Activated CD4-positive, alpha-beta T cell treated with anti-CD3 and anti-CD28 coated beads, Interleukin-2, amount 50 U/mL, for 16 hours (primary cell): ENCODE results near the gene TNFSF13B.
A peak's percentile ranks its signal among the peaks of the same experiment; 100 is the strongest.
"Not testable (repeated sequence)": the region's sequence is repeated elsewhere in the genome, so short reads cannot be mapped to it uniquely, and the experiment has no call there.

Experiments
- DNase-seq: peaks from one replicate; pipeline ENCODE4 v3.0.0-alpha.2; 2020

TNFSF13B gene, protein sequence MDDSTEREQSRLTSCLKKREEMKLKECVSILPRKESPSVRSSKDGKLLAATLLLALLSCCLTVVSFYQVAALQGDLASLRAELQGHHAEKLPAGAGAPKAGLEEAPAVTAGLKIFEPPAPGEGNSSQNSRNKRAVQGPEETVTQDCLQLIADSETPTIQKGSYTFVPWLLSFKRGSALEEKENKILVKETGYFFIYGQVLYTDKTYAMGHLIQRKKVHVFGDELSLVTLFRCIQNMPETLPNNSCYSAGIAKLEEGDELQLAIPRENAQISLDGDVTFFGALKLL

GRCh38 chr13:108269601-108270328 is at the start of gene TNFSF13B:
Gene TNFSF13B (plus strand): TSS chr13:108269718. CDS start chr13:108269896, 178 bp downstream.
- peak; percentile 57 for DNase-seq

GRCh38 chr13:108220041-108220440 is 49.5 kb upstream of the TNFSF13B start:
- peak; percentile 20 for DNase-seq

DNA sequence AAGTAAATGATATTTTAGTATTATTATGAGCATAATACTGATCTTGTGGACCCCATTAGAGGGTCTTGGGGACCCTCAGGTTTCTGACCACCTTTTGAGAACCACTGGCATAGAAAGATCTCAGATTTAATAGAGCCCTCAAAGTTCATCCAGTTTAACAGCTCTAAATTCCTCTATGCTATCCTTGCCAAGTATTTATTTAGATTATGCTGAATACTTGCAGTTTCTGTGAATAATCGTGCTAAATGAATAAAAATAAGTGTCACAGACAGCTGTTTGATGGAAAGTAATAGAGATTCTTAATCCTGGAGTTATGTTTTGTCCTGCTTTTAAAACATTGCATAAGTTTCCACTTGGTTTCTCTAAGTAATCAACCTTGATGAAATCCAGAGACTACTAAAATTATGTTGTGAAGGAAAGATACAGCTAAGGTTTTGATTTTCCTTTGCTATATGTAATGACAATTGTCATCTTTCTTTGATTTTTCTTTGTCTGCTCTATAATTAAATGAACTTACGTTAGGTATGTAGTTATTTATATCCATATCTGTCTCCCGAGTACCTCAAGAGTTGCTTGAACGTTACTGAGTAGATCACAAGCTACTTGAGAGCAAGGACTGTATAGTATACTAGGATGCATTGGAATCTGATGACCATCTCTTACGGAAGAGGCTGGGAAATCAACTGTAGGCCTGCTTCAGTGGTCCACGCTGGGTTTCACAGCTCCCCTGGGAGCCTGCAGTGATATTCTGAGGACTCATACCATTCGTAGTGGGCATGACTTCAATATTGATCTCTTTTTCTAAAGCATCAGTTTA is 45.6 kb upstream of the TNFSF13B start:
- no peak for DNase-seq

GRCh38 chr13:108225440-108225839 is 44.1 kb upstream of the TNFSF13B start:
- no peak for DNase-seq

GRCh38 chr13:108226184-108226583 is 43.3 kb upstream of the TNFSF13B start:
- DNase-seq, result no peak

GRCh38 chr13:108227651-108228272 is 41.8 kb upstream of the TNFSF13B start:
- peak; percentile 48 for DNase-seq

- DNase-seq, result no peak
Observed at GRCh38 chr13:108230377-108230776, 39.1 kb upstream of the TNFSF13B start.

DNA sequence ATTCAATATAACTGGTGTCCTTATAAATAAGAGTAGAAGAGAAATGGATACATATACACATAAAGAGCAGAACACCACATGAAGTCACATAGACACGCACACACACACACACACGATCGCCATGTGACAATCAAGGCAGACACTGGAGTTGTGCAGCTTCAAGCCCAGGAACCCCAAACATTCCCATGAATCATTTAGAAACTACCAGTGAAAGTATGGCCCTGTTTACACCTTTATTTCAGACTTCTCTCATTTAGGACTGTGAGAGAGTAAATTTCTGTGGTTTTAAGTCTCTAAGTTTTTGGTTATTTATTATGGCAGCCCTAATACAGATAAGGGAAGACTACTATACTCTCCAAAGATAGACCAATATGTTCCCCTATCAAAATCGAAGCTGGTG is 20.4 kb upstream of the TNFSF13B start:
- no peak for DNase-seq

GRCh38 chr13:108257248-108257647 is 12.3 kb upstream of the TNFSF13B start:
- no peak for DNase-seq

GRCh38 chr13:108263621-108264355 is 5.7 kb upstream of the TNFSF13B start:
- DNase-seq, result no peak

GRCh38 chr13:108266321-108266990 is 3.1 kb upstream of the TNFSF13B start:
- DNase-seq, result no peak

DNA sequence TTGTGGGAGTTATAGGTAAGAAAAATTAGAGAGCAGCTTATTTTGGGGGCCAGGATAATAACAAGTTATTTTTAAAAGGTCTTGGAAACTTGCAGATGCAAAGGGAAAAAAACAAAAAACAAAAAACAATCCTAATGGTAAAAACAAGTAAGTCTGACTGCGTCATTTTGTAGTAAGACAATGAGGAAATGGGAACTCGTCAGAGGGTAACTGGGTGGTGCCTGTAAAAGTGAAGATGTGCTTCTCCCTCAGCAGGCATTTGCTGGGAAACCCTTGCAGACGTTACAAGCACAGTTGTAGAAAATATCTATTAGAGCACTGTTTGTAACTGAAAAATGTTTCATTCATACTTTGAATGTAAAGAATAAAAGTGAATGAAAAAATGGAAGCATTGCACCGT is 2.2 kb upstream of the TNFSF13B start:
- DNase-seq, result no peak

DNA sequence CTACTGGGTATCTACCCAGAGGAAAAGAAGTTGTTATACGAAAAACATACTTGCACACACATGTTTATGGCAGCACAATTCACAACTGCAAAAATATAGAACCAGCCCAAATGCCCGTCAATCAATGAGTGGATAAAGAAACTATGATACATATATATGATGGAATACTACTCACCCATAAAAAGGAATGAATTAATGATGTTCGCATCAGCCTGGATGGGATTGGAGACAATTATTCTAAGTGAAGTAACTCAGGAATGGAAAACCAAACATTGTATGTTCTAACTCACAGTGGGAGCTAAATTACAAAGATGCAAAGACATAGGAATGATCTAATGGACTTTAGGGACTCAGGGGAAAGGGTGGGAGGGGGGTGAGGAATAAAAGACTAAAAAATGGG is 1.7 kb upstream of the TNFSF13B start:
- DNase-seq, result not testable (repeated sequence)

GRCh38 chr13:108268466-108269112 is 929 bp upstream of the TNFSF13B start:
- peak; percentile 18 for DNase-seq

GRCh38 chr13:108270442-108270841 is 924 bp downstream of the TNFSF13B start:
- DNase-seq, result no peak

- DNase-seq, result no peak
Observed at GRCh38 chr13:108272333-108272732, 2.8 kb downstream of the TNFSF13B start.

- no peak for DNase-seq
Observed at GRCh38 chr13:108273429-108274118, 4.1 kb downstream of the TNFSF13B start.

GRCh38 chr13:108274718-108275117 is 5.2 kb downstream of the TNFSF13B start:
- DNase-seq, result no peak

- DNase-seq, result no peak
Observed at GRCh38 chr13:108276060-108276459, 6.5 kb downstream of the TNFSF13B start.

- no peak for DNase-seq
Observed at GRCh38 chr13:108278466-108278865, 8.9 kb downstream of the TNFSF13B start.

DNA sequence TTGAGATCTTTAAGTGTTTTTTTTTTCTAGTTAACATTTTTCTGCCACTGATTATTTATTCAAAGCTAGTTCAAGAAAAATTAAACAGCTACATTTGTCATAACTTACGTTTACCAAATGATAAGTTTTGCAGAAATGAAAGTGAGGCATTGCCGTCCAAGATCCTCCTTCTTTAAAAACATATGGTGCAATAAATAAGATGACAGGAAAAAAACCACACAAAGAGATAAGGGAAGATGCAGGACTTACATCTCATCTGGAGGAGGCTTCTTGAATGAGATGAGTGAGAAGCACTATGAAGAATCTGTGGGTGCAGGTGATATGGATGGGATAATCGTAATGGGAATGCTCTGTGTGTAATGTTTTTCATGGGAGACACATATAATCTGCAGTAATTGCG is 12.4 kb downstream of the TNFSF13B start:
- DNase-seq, result no peak
